HUDEP-2 (cell line): ENCODE results near the gene ECSCR.

ENCODE experiments used
- DNase-seq, 76 experiments: peaks; one replicate each; lab custom pipeline; 2025; ENCODE audit not compliant: unreplicated experiment in 76 of 76; lab: John Stamatoyannopoulos, UW

ECSCR gene

GRCh38 chr5:139474890-139475791 is 12.6 kb upstream of the ECSCR start:
- DNase-seq: peak in 68 of 76 experiments; percentile 6 to 86 (median 52)

- DNase-seq: no peak
Observed at GRCh38 chr5:139473565-139473964, 11.0 kb upstream of the ECSCR start.

GRCh38 chr5:139473105-139473504 is 10.6 kb upstream of the ECSCR start:
- no peak for DNase-seq

- no peak for DNase-seq
Observed at GRCh38 chr5:139472386-139473030, 10.0 kb upstream of the ECSCR start.

- peak in 3 of 76 experiments; percentile 7 to 21 (median 10) for DNase-seq
Observed at GRCh38 chr5:139470821-139471300, 8.3 kb upstream of the ECSCR start, which contains the start of gene SMIM33. Gene SMIM33 (plus strand): TSS chr5:139471004. CDS start chr5:139471122, 118 bp downstream.

- no peak for DNase-seq
Observed at GRCh38 chr5:139468421-139468931, 5.9 kb upstream of the ECSCR start.

GRCh38 chr5:139461698-139462097 is 845 bp downstream of the ECSCR start:
- DNase-seq: no peak

GRCh38 chr5:139461176-139461575 is 1.4 kb downstream of the ECSCR start:
- no peak for DNase-seq

- no peak for DNase-seq
Observed at GRCh38 chr5:139460455-139460854, 2.1 kb downstream of the ECSCR start.

GRCh38 chr5:139459451-139459934 is 3.0 kb downstream of the ECSCR start:
- no peak for DNase-seq

GRCh38 chr5:139458580-139459407 is 3.7 kb downstream of the ECSCR start:
- DNase-seq: no peak

GRCh38 chr5:139457653-139458306 is 4.8 kb downstream of the ECSCR start:
- no peak for DNase-seq

- DNase-seq: no peak
Observed at GRCh38 chr5:139457241-139457640, 5.3 kb downstream of the ECSCR start.

- DNase-seq: no peak
Observed at GRCh38 chr5:139456776-139457175, 5.8 kb downstream of the ECSCR start.

GRCh38 chr5:139454568-139455290 is 7.8 kb downstream of the ECSCR start:
- no peak for DNase-seq

GRCh38 chr5:139453683-139454567 is 8.6 kb downstream of the ECSCR start:
- DNase-seq: no peak

- DNase-seq: no peak
Observed at GRCh38 chr5:139451878-139452660, 10.5 kb downstream of the ECSCR start.

- no peak for DNase-seq
Observed at GRCh38 chr5:139451176-139451575, 11.4 kb downstream of the ECSCR start.
